Measurements from ENCODE around the gene SLC22A17. TPM values are rescaled to one million over a fixed set of nuclear protein-coding genes. Genes with fewer than 3 reads are reported as not detected.

The SLC22A17 gene
- total and polyA plus RNA-seq, 2 of the 8 experiments (the other 6 are each of a cell fraction or from before 2014, with no cell fraction given): 43.0 to 49.0 TPM

DNA sequence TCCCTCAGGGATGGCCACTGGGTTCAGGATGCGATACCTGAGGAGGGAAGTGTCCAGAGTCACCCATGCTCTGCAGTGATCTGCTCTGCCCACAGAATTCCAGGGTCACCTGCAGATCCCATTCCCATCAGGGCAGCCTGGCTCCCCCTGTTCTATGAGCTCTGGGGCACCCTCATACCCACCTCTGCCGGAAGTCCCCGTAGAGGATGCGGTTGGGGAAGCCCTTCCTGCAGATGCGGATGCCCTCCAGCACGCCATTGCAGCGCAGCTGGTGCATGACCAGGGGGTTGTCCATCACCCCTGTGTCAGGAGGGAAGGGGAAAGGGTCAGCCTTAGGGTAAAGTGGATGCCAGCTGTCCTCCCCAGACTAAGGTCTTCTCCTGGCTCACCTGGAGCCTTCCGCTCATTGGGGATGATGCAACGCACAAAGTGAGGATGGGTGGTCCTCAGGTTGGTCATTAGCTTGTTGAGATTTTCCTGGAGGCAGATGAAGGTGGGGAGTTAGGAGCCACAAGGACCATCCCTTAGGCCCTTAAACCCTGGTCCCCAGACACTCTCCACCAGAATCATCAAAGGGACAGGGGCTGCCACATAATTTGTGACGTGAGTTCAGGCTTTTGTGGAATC is 44.2 kb upstream of the SLC22A17 start:
- Histone ChIP-seq H2AK5ac (ENCODE audit: low read depth, low read length) (no peak overlapping the region), H4K20me1 (replicated peaks in 1 of 2; ENCODE audit: control insufficient read depth in 1 of 2, insufficient read depth in 2 of 2, low read length in 2 of 2) (peaks cover 0 to 2% of the 10 kb centered on the region in 2 experiments), H3K27ac (ENCODE audit: low read depth, low read length) (no peak overlapping the region), H2BK5ac (ENCODE audit: low read depth, low read length) (no peak overlapping the region), H2BK120ac (replicated peaks; ENCODE audit: low read depth, low read length) (no peak overlapping the region), H4K8ac (ENCODE audit: extremely low read depth, insufficient read depth, low read length) (no peak overlapping the region), H3K23me2 (ENCODE audit: low read depth, low read length) (no peaks in the 10 kb centered on the region), H2BK20ac (ENCODE audit: low read length) (no peak overlapping the region), H2BK12ac (ENCODE audit: low read depth, low read length) (no peak overlapping the region), H4K5ac (ENCODE audit: insufficient read length, low read depth, low read length) (no peak overlapping the region), H3K18ac (ENCODE audit: extremely low read depth, low read length) (no peak overlapping the region), H3K36me3 (ENCODE audit: control insufficient read depth in 2 of 4, insufficient read depth in 4 of 4, low read length in 3 of 4) (no peaks in the 10 kb centered on the region), H3K4ac (replicated peaks; ENCODE audit: insufficient read length, low read depth, low read length) (no peak overlapping the region), H2BK15ac (ENCODE audit: low read length) (no peak overlapping the region), H3K79me1 (ENCODE audit: low read depth, low read length) (no peaks in the 10 kb centered on the region), H3K79me2 (ENCODE audit: control insufficient read depth in 1 of 2, insufficient read depth in 2 of 2, low read length in 2 of 2) (no peaks in the 10 kb centered on the region), H3K14ac (ENCODE audit: insufficient read length) (no peak overlapping the region), H3K23ac (ENCODE audit: insufficient read length) (no peak overlapping the region), H4K91ac (replicated peaks; ENCODE audit: insufficient read length, low read length) (no peak overlapping the region), H3K9ac (replicated peaks in 1 of 4; ENCODE audit: extremely low read depth in 1 of 4, low read depth in 3 of 4, low read length in 3 of 4) (no peak overlapping the region), H2AFZ (ENCODE audit: low read length) (no peak overlapping the region), H3K4me1 (replicated peaks in 1 of 4; ENCODE audit: control insufficient read depth in 3 of 4, insufficient read depth in 4 of 4, low read length in 3 of 4) (no peaks in the 10 kb centered on the region), H3K4me2 (ENCODE audit: insufficient read depth in 1 of 2, low read depth in 2 of 2, low read length in 2 of 2) (no peak overlapping the region), H3K27me3 (replicated peaks in 1 of 4; ENCODE audit: control insufficient read depth in 3 of 4, extremely low read depth in 1 of 4, insufficient read depth in 3 of 4, low read length in 3 of 4) (no peaks in the 10 kb centered on the region; a peak in 3 of 7 replicates), H3K4me3 (ENCODE audit: extremely low read depth in 1 of 4, insufficient read depth in 2 of 4, low read depth in 3 of 4, low read length in 4 of 4) (no peak overlapping the region), H3K56ac (replicated peaks; ENCODE audit: insufficient read length, low read depth, low read length) (no peak overlapping the region), H3K9me3 (ENCODE audit: insufficient read depth in 2 of 2, low read depth in 1 of 2, low read length in 1 of 2) (no peaks in the 10 kb centered on the region)
- ChIA-PET CTCF (ENCODE audit: partially characterized antibody) (interaction anchor here (1.2 to 7.0 kb wide), 3 partner anchors 17 to 86 kb away, joined by 4 to 96 read pairs (median 6); partner anchors contain the start of gene CMTM5), POLR2A (ENCODE audit: partially characterized antibody) (interaction anchor here (1.1 kb wide), 1 partner anchor 51 kb away, joined by 3 read pairs; no protein-coding TSS in a partner anchor)
- DNase-seq (ENCODE audit: low read depth in 1 of 2, low spot score in 2 of 2) (no peak), FAIRE-seq (no peak)
- TF ChIP-seq TCF12 (IDR thresholded peaks at IDR 0.05; ENCODE audit: low read depth, low read length) (no peak), SUZ12 (IDR thresholded peaks at IDR 0.05; ENCODE audit: low read length) (no peak), HDAC6 (IDR thresholded peaks at IDR 0.05; ENCODE audit: low read depth, low read length) (no peak), CEBPB (IDR thresholded peaks at IDR 0.05; ENCODE audit: low read depth, low read length) (no peak), SIRT6 (IDR thresholded peaks at IDR 0.05; ENCODE audit: low read length) (no peak), RAD21 (IDR thresholded peaks at IDR 0.05 in 1 of 2, conservative IDR thresholded peaks at IDR 0.05 in 1 of 2; ENCODE audit: low read depth in 2 of 2, low read length in 2 of 2) (no peak), GTF2F1 (IDR thresholded peaks at IDR 0.05; ENCODE audit: borderline replicate concordance, low read depth, low read length) (no peak), EGR1 (IDR thresholded peaks at IDR 0.05; ENCODE audit: borderline replicate concordance, low read depth, low read length) (no peak)
- TF ChIP-seq, protein P1, sequence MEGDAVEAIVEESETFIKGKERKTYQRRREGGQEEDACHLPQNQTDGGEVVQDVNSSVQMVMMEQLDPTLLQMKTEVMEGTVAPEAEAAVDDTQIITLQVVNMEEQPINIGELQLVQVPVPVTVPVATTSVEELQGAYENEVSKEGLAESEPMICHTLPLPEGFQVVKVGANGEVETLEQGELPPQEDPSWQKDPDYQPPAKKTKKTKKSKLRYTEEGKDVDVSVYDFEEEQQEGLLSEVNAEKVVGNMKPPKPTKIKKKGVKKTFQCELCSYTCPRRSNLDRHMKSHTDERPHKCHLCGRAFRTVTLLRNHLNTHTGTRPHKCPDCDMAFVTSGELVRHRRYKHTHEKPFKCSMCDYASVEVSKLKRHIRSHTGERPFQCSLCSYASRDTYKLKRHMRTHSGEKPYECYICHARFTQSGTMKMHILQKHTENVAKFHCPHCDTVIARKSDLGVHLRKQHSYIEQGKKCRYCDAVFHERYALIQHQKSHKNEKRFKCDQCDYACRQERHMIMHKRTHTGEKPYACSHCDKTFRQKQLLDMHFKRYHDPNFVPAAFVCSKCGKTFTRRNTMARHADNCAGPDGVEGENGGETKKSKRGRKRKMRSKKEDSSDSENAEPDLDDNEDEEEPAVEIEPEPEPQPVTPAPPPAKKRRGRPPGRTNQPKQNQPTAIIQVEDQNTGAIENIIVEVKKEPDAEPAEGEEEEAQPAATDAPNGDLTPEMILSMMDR (IDR thresholded peaks at IDR 0.05; ENCODE audit: control extremely low read depth in 1 of 3, insufficient read depth in 1 of 3, low read depth in 1 of 3, low read length in 3 of 3): no peak
- 97% methylated on average over 10 of the region's 10 CpGs; no CpG with 5 or more reads in 1 of the 2 experiments for WGBS, 2 experiments (ENCODE audit: extremely low coverage in 1 of 2, insufficient coverage in 1 of 2, insufficient read length in 1 of 2, insufficient replicate concordance in 2 of 2, low coverage in 1 of 2, low lambda C conversion rate in 2 of 2, missing lambda C conversion rate in 1 of 2)

Measured in H1 (cell line).